ENCODE results near the gene SLC5A10.
"Not testable (repeated sequence)": the region's sequence is repeated elsewhere in the genome, so short reads cannot be mapped to it uniquely, and the experiment has no call there.

The SLC5A10 gene

GRCh38 chr17:18917506-18918032, 34.4 kb upstream of the SLC5A10 start:
- H3K4me3 ChIP-seq (replicated peaks; ENCODE audit: low read depth, low read length): no peak overlapping the region
- DNase-seq (ENCODE audit: extremely low read depth, low read depth): no peak
- no peak for TF ChIP-seq CTCF (IDR thresholded peaks at IDR 0.05; ENCODE audit: low read depth, low read length, missing control alignments)

GRCh38 chr17:18919963-18920362, 32.0 kb upstream of the SLC5A10 start:
- no peak for TF ChIP-seq CTCF (IDR thresholded peaks at IDR 0.05; ENCODE audit: low read depth, low read length, missing control alignments)
- no peak overlapping the region for H3K4me3 ChIP-seq (replicated peaks; ENCODE audit: low read depth, low read length)
- no peak for DNase-seq (ENCODE audit: extremely low read depth, low read depth)

- H3K4me3 ChIP-seq (replicated peaks; ENCODE audit: low read depth, low read length): no peak overlapping the region
- DNase-seq (ENCODE audit: extremely low read depth, low read depth): no peak
- no peak for TF ChIP-seq CTCF (IDR thresholded peaks at IDR 0.05; ENCODE audit: low read depth, low read length, missing control alignments)
Measured at GRCh38 chr17:18920911-18921441, 31.0 kb upstream of the SLC5A10 start.

GRCh38 chr17:18921485-18921884, 30.5 kb upstream of the SLC5A10 start:
- TF ChIP-seq CTCF (IDR thresholded peaks at IDR 0.05; ENCODE audit: low read depth, low read length, missing control alignments): no peak
- no peak overlapping the region for H3K4me3 ChIP-seq (replicated peaks; ENCODE audit: low read depth, low read length)
- no peak for DNase-seq (ENCODE audit: extremely low read depth, low read depth)

GRCh38 chr17:18921912-18922451, 30.0 kb upstream of the SLC5A10 start:
- DNase-seq (ENCODE audit: extremely low read depth, low read depth): no peak
- no peak overlapping the region for H3K4me3 ChIP-seq (replicated peaks; ENCODE audit: low read depth, low read length)

GRCh38 chr17:18922596-18922995, 29.4 kb upstream of the SLC5A10 start:
- DNase-seq (ENCODE audit: extremely low read depth, low read depth); H3K4me3 ChIP-seq (replicated peaks; ENCODE audit: low read depth, low read length): not testable (repeated sequence)

More at GRCh38 chr17:18921912-18922451, 30.0 kb upstream of the SLC5A10 start:
- TF ChIP-seq CTCF (IDR thresholded peaks at IDR 0.05; ENCODE audit: low read depth, low read length, missing control alignments): no peak

GRCh38 chr17:18925187-18925586, 26.8 kb upstream of the SLC5A10 start:
- DNase-seq (ENCODE audit: extremely low read depth, low read depth): no peak
- H3K4me3 ChIP-seq (replicated peaks; ENCODE audit: low read depth, low read length): no peak overlapping the region
- TF ChIP-seq CTCF (IDR thresholded peaks at IDR 0.05; ENCODE audit: low read depth, low read length, missing control alignments): no peak

All from HFF-Myc (cell line).